Measurements from ENCODE around the gene DDI2.
A peak's percentile ranks its signal among the peaks of the same experiment; 100 is the strongest.
"Not testable (repeated sequence)": the region's sequence is repeated elsewhere in the genome, so short reads cannot be mapped to it uniquely, and the experiment has no call there.

Gene DDI2

GRCh38 chr1:15692121-15692682 is 74.9 kb downstream of the DDI2 start:
- H3K27ac Mint-ChIP-seq, result peak overlapping the region; percentile 61 to 92 (median 88)
- peaks cover 46% of the 10 kb centered on the region for H3K4me1 Mint-ChIP-seq
- H3K36me3 Mint-ChIP-seq (ENCODE audit: low read depth), result peaks cover 33% of the 10 kb centered on the region
- H3K4me3 Mint-ChIP-seq, result peak overlapping the region in 1 of 3 experiments; percentile 24
- no peaks in the 10 kb centered on the region for H3K9me3 Mint-ChIP-seq
- H3K27me3 Mint-ChIP-seq (ENCODE audit: low read depth), result no peaks in the 10 kb centered on the region
- no peak for TF ChIP-seq CTCF (IDR thresholded peaks at IDR 0.05; ENCODE audit: unreplicated experiment in 3 of 3)

- Mint-ChIP-seq H3K4me1 (peaks cover 41% of the 10 kb centered on the region), H3K36me3 (ENCODE audit: low read depth) (peaks cover 26% of the 10 kb centered on the region), H3K27me3 (ENCODE audit: low read depth) (no peaks in the 10 kb centered on the region), H3K4me3 (no peak overlapping the region), H3K9me3 (no peaks in the 10 kb centered on the region), H3K27ac (no peak overlapping the region)
- TF ChIP-seq CTCF (IDR thresholded peaks at IDR 0.05; ENCODE audit: unreplicated experiment in 3 of 3), result no peak
Observed at GRCh38 chr1:15693371-15693770, 76.1 kb downstream of the DDI2 start.

DNA sequence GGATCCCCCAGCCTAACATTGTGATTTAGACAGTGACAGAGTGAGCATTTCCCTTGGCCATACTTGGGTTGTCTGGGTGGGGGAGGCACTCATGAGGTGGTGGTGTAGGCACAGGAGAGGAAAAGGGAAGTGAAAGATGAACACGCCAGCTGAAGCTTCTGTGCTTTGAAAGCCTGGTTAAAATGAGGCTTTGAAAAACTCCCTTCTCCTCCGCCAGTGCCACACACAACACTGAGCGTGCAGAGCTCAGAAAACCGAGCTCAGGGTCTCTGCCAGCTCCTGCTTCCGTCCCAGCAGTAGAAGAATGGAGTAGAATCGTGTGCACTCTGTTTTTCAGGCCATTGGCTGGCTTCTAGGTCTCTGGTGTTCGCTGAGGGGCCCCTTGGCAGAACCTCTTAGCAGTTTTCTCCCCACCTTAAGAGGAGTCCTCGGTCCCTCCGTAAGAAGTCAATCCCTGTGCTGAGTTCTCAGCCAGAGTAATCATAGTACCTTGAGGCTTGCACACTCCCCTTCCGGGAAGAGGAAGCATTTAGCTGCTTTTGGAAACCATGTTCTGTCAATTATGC is 79.8 kb downstream of the DDI2 start:
- no peak for TF ChIP-seq CTCF (IDR thresholded peaks at IDR 0.05; ENCODE audit: unreplicated experiment in 3 of 3)
- Mint-ChIP-seq H3K4me3 (no peak overlapping the region), H3K27me3 (ENCODE audit: low read depth) (no peaks in the 10 kb centered on the region), H3K4me1 (peaks cover 35% of the 10 kb centered on the region), H3K36me3 (ENCODE audit: low read depth) (peaks cover 15% of the 10 kb centered on the region), H3K9me3 (no peaks in the 10 kb centered on the region), H3K27ac (peak overlapping the region; percentile 51 to 74 (median 72))

DNA sequence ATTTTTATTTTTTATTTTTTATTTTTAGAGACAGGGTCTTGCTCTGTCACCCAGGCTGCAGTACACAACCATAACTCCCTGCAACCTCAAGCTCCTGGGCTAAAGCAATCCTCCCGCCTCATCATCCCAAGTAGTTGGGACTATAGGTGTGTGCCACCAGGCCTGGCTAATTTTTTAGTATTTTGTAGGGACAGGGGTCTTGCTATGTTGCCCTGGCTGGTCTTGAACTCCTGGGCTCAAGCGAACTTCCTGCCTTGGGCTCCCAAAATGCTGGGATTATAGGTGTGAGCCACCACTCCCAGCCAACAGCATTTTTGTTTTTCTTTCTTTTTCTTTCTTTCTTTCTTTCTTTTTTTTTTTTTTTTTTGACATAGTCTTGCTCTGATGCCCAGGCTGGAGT is 80.9 kb downstream of the DDI2 start:
- peaks cover 15% of the 10 kb centered on the region for H3K36me3 Mint-ChIP-seq (ENCODE audit: low read depth)
- TF ChIP-seq CTCF (IDR thresholded peaks at IDR 0.05; ENCODE audit: unreplicated experiment in 3 of 3), result no peak

DNA sequence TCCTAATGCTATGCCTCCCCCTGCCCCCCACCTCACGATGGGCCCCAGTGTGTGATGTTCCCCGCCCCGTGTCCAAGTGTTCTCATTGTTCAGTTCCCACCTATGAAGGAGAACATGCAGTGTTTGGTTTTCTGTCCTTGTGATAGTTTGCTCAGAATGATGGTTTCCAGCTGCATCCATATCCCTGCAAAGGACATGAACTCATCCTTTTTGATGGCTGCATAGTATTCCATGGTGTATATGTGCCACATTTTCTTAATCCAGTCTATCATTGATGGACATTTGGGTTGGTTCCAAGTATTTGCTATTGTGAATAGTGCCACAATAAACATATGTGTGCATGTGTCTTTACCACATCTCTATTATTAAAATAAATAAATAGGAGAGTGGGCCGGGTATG is 82.1 kb downstream of the DDI2 start:
- not testable (repeated sequence) for H3K27ac Mint-ChIP-seq; H3K4me3 Mint-ChIP-seq; H3K9me3 Mint-ChIP-seq; H3K27me3 Mint-ChIP-seq (ENCODE audit: low read depth)
- Mint-ChIP-seq H3K36me3 (ENCODE audit: low read depth) (peaks cover 15% of the 10 kb centered on the region), H3K4me1 (peaks cover 42% of the 10 kb centered on the region)

More for the DNA sequence above, 80.9 kb downstream of the DDI2 start:
- Mint-ChIP-seq H3K4me1 (peaks cover 34% of the 10 kb centered on the region), H3K4me3 (no peak overlapping the region), H3K27me3 (ENCODE audit: low read depth) (no peaks in the 10 kb centered on the region), H3K9me3 (no peaks in the 10 kb centered on the region), H3K27ac (no peak overlapping the region)

- no peaks in the 10 kb centered on the region for H3K9me3 Mint-ChIP-seq
- no peak for TF ChIP-seq CTCF (IDR thresholded peaks at IDR 0.05; ENCODE audit: unreplicated experiment in 3 of 3)
- no peaks in the 10 kb centered on the region for H3K27me3 Mint-ChIP-seq (ENCODE audit: low read depth)
- H3K4me1 Mint-ChIP-seq, result peaks cover 46% of the 10 kb centered on the region
- no peak overlapping the region for H3K4me3 Mint-ChIP-seq
- H3K36me3 Mint-ChIP-seq (ENCODE audit: low read depth), result peaks cover 14% of the 10 kb centered on the region
- peak overlapping the region; percentile 35 to 78 (median 76) for H3K27ac Mint-ChIP-seq
Observed at GRCh38 chr1:15700508-15700907, 83.2 kb downstream of the DDI2 start.

Data from nephron (organoid).